ENCODE data around the gene AP1M1. TPM values are rescaled to one million over a fixed set of nuclear protein-coding genes. Genes with fewer than 3 reads are reported as not detected.

The AP1M1 gene
- polyA plus RNA-seq, 3 donors: 103 to 134 (median 133) TPM

- Histone ChIP-seq H3K4me2 (replicated peaks; ENCODE audit: extremely low read depth, low read length, poor library complexity, severe bottlenecking) (peak overlapping the region; percentile 6), H3K9ac (ENCODE audit: insufficient read depth, low read length, poor library complexity, severe bottlenecking) (peak overlapping the region; percentile 4), H3K36me3 (replicated peaks in 1 of 2; ENCODE audit: control insufficient read depth in 1 of 2, insufficient read depth in 2 of 2, low read length in 2 of 2) (peaks cover 45 to 50% of the 10 kb centered on the region in 2 donors), H2AFZ (ENCODE audit: insufficient read depth, low read depth, low read length, poor library complexity, severe bottlenecking) (no peak overlapping the region), H3K27ac (ENCODE audit: low read depth in 1 of 2, low read length in 2 of 2) (peak overlapping the region; percentile 17 to 89), H3K4me3 (replicated peaks in 1 of 3; ENCODE audit: low read depth in 2 of 3, low read length in 3 of 3) (no peak overlapping the region), H3K79me2 (ENCODE audit: insufficient read depth, low read length) (peaks cover 66% of the 10 kb centered on the region), H3K9me3 (replicated peaks in 1 of 2; ENCODE audit: control insufficient read depth in 1 of 2, insufficient read depth in 1 of 2, low read length in 2 of 2) (no peaks in the 10 kb centered on the region), H4K20me1 (ENCODE audit: insufficient read depth, low read length) (peaks cover 56% of the 10 kb centered on the region), H3K27me3 (ENCODE audit: control insufficient read depth in 2 of 2, insufficient read depth in 2 of 2, low read length in 2 of 2) (no peaks in the 10 kb centered on the region), H3K4me1 (ENCODE audit: control insufficient read depth in 1 of 2, insufficient read depth in 2 of 2, low read length in 2 of 2) (peaks cover 30 to 40% of the 10 kb centered on the region in 2 donors)
- Mint-ChIP-seq H3K4me1 (peaks cover 34% of the 10 kb centered on the region), H3K36me3 (peaks cover 42 to 54% of the 10 kb centered on the region in 2 donors), H3K4me3 (peak overlapping the region in 1 of 2 donors; percentile 57), H3K27ac (peak overlapping the region; percentile 15 to 84 (median 74)), H3K27me3 (ENCODE audit: low read depth in 3 of 3) (no peaks in the 10 kb centered on the region), H3K9me3 (no peaks in the 10 kb centered on the region)
- peak in 2 of 3 donors; percentile 13 to 33 for DNase-seq
- TF ChIP-seq, protein P1, sequence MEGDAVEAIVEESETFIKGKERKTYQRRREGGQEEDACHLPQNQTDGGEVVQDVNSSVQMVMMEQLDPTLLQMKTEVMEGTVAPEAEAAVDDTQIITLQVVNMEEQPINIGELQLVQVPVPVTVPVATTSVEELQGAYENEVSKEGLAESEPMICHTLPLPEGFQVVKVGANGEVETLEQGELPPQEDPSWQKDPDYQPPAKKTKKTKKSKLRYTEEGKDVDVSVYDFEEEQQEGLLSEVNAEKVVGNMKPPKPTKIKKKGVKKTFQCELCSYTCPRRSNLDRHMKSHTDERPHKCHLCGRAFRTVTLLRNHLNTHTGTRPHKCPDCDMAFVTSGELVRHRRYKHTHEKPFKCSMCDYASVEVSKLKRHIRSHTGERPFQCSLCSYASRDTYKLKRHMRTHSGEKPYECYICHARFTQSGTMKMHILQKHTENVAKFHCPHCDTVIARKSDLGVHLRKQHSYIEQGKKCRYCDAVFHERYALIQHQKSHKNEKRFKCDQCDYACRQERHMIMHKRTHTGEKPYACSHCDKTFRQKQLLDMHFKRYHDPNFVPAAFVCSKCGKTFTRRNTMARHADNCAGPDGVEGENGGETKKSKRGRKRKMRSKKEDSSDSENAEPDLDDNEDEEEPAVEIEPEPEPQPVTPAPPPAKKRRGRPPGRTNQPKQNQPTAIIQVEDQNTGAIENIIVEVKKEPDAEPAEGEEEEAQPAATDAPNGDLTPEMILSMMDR (IDR thresholded peaks at IDR 0.05): no peak
- intact Hi-C loops (cut with micrococcal nuclease): no loop called here
- 64% methylated on average over 16 of the region's 20 CpGs for WGBS (ENCODE audit: insufficient coverage)
Measured at GRCh38 chr19:16200038-16201010, 2.6 kb downstream of the AP1M1 start.

DNA sequence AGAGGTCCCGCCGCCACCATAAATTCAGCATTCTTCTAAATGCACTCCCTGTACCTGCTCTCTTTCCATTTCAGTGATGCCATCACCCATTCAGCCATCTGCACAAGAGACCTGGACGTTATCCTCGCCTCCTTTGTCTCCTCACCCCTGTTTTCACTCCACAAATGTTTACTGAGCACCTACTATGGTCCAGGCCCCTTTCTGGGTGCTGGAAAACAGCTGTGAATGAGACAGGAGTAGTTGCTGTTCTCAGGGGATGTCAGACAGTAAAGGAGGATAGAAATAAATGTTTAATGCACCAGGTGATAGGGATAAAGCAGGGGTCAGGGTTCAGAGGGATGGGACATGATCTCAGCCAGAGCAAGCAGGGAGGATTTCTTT is 3.3 kb downstream of the AP1M1 start:
- H3K4me1 ChIP-seq (ENCODE audit: control insufficient read depth in 1 of 2, insufficient read depth in 2 of 2, low read length in 2 of 2): peaks cover 30 to 40% of the 10 kb centered on the region in 2 donors

More for the DNA sequence above, 3.3 kb downstream of the AP1M1 start:
- TF ChIP-seq, protein P1 (IDR thresholded peaks at IDR 0.05): no peak
- H3K9me3 ChIP-seq (replicated peaks in 1 of 2; ENCODE audit: control insufficient read depth in 1 of 2, insufficient read depth in 1 of 2, low read length in 2 of 2): no peaks in the 10 kb centered on the region
- peak overlapping the region in 3 of 7 donors; percentile 33 to 79 (median 74) for H3K27ac Mint-ChIP-seq
- H3K4me3 ChIP-seq (replicated peaks in 1 of 3; ENCODE audit: low read depth in 2 of 3, low read length in 3 of 3): no peak overlapping the region
- peaks cover 60% of the 10 kb centered on the region for H4K20me1 ChIP-seq (ENCODE audit: insufficient read depth, low read length)
- 100% methylated on average over 2 of the region's 4 CpGs for WGBS (ENCODE audit: insufficient coverage)
- no peaks in the 10 kb centered on the region for H3K27me3 Mint-ChIP-seq (ENCODE audit: low read depth in 3 of 3)
- peaks cover 52 to 56% of the 10 kb centered on the region in 2 donors for H3K36me3 ChIP-seq (replicated peaks in 1 of 2; ENCODE audit: control insufficient read depth in 1 of 2, insufficient read depth in 2 of 2, low read length in 2 of 2)
- H3K79me2 ChIP-seq (ENCODE audit: insufficient read depth, low read length): peaks cover 66% of the 10 kb centered on the region
- peaks cover 34% of the 10 kb centered on the region for H3K4me1 Mint-ChIP-seq
- DNase-seq: no peak
- peaks cover 49 to 60% of the 10 kb centered on the region in 2 donors for H3K36me3 Mint-ChIP-seq
- H3K27me3 ChIP-seq (ENCODE audit: control insufficient read depth in 2 of 2, insufficient read depth in 2 of 2, low read length in 2 of 2): no peaks in the 10 kb centered on the region
- H2AFZ ChIP-seq (ENCODE audit: insufficient read depth, low read depth, low read length, poor library complexity, severe bottlenecking): no peak overlapping the region
- H3K9me3 Mint-ChIP-seq: no peaks in the 10 kb centered on the region
- no peak overlapping the region for H3K4me3 Mint-ChIP-seq
- peak overlapping the region in 1 of 2 donors; percentile 89 for H3K27ac ChIP-seq (ENCODE audit: low read depth in 1 of 2, low read length in 2 of 2)
- intact Hi-C loops (cut with micrococcal nuclease): no loop called here
- no peak overlapping the region for H3K4me2 ChIP-seq (replicated peaks; ENCODE audit: extremely low read depth, low read length, poor library complexity, severe bottlenecking)
- no peak overlapping the region for H3K9ac ChIP-seq (ENCODE audit: insufficient read depth, low read length, poor library complexity, severe bottlenecking)
